GM12865 (cell line): ENCODE data around the gene DDAH1.

Experiments
- DNase-seq: peaks from one replicate; pipeline ENCODE4 v3.0.0; 2010; ENCODE audit warnings: low read depth
- H3K4me3 ChIP-seq: 2 replicates; pipeline ENCODE4 v1.5.1; 2011; ENCODE audit warnings: mild to moderate bottlenecking, low read depth, low read length, control low read depth
- CTCF ChIP-seq: IDR thresholded peaks from 2 replicates; pipeline ENCODE4 v1.5.1; 2011; ENCODE audit warnings: low read length, control low read depth, low read depth, inconsistent platforms; ENCODE audit not compliant: insufficient read depth; ENCODE audit errors: missing control alignments

The DDAH1 gene

GRCh38 chr1:85277802-85278201 is 187.2 kb downstream of the DDAH1 start:
- no peak for TF ChIP-seq CTCF
- no peak overlapping the region for H3K4me3 ChIP-seq
- DNase-seq = no peak

GRCh38 chr1:85276978-85277639 is 187.8 kb downstream of the DDAH1 start:
- peak overlapping the region; percentile 46 for H3K4me3 ChIP-seq
- no peak for DNase-seq

GRCh38 chr1:85276215-85276977 is 188.6 kb downstream of the DDAH1 start, which contains the start of gene BCL10:
Gene BCL10, minus strand, starts transcription at chr1:85276632. Its CDS starts 280 bp downstream, at chr1:85276352.
- peak; percentile 99 for DNase-seq
- peak within 1 kb of the TSS; percentile 99 for H3K4me3 ChIP-seq
- no peak for TF ChIP-seq CTCF

More at GRCh38 chr1:85276978-85277639, 187.8 kb downstream of the DDAH1 start:
- no peak for TF ChIP-seq CTCF

GRCh38 chr1:85275701-85276214 is 189.2 kb downstream of the DDAH1 start:
- peak overlapping the region; percentile 99 for H3K4me3 ChIP-seq
- peak; percentile 66 for DNase-seq
- TF ChIP-seq CTCF = no peak

- peak overlapping the region; percentile 99 for H3K4me3 ChIP-seq
- no peak for TF ChIP-seq CTCF
- DNase-seq = no peak
These were observed 189.9 kb downstream of the DDAH1 start for GRCh38 chr1:85274969-85275453.

- no peak for TF ChIP-seq CTCF
- no peak for DNase-seq
- H3K4me3 ChIP-seq = no peak overlapping the region
These were observed 191.6 kb downstream of the DDAH1 start for GRCh38 chr1:85273397-85273796.
